GM12878 (cell line): ENCODE measurements around the gene CCDC97. TPM values are rescaled to one million over a fixed set of nuclear protein-coding genes. Genes with fewer than 3 reads are reported as not detected.
A peak's percentile ranks its signal among the peaks of the same experiment; 100 is the strongest.

Experiments used
- ATAC-seq: fragments of 200-7000 bp; cut with Tn5 transposase; 3 replicates; pipeline ENCODE4 v1.9.1; 2020; ENCODE audit warnings: mild to moderate bottlenecking, moderate library complexity
- BruUV-seq: library from RNA; stranded (reverse); fragments of 400-500 nt; replicated peaks from 2 replicates; lab custom pipeline; 2021; lab: Mats Ljungman, UMichigan
- CTCF ChIA-PET: fragments of 300-600 bp; sonication (Branson Sonifier 250); formaldehyde crosslinking; extraction: SDS; loops from one replicate; lab custom pipeline; 2021; ENCODE audit warnings: inconsistent platforms; lab: Yijun Ruan, JAX
- POLR2A ChIA-PET: fragments of 350-600 bp; formaldehyde crosslinking; extraction: SDS; loops from one replicate; lab custom pipeline; 2021; ENCODE audit warnings: inconsistent platforms; lab: Charles Lee
- RAD21 ChIA-PET: fragments of 300-600 bp; sonication (Branson Sonifier 250); formaldehyde crosslinking; loops from one replicate; lab custom pipeline; 2023; ENCODE audit warnings: antibody characterized with exemption; ENCODE audit not compliant: unreplicated experiment; lab: Charles Lee
- SMC1A ChIA-PET: fragments of 300-600 bp; sonication (Branson Sonifier 250); formaldehyde crosslinking; loops from one replicate; lab custom pipeline; 2023; ENCODE audit not compliant: unreplicated experiment, uncharacterized antibody; lab: Charles Lee
- DNase-seq: peaks from one replicate; pipeline ENCODE4 v3.0.0-alpha.2; 2011; ENCODE audit warnings: low read depth, low spot score
- FAIRE-seq: peaks from 3 replicates; lab custom pipeline; 2011; peaks lifted over from hg19 to GRCh38; lab: Jason Lieb, UNC
- H2AFZ ChIP-seq: 2 replicates; pipeline ENCODE4 v1.6.0; 2011; ENCODE audit warnings: low read depth, low read length, control low read depth; ENCODE audit not compliant: control insufficient read depth
- H3K27ac ChIP-seq: 2 replicates; pipeline ENCODE4 v1.5.1; 2011; ENCODE audit warnings: control low read depth; ENCODE audit not compliant: control insufficient read depth, insufficient read depth
- H3K27me3 ChIP-seq, 2 experiments: replicated peaks in 1 of 2; 2 replicates each; pipeline versions ENCODE4 v1.6.0 to v1.6.1; 2011; ENCODE audit warnings: low read length in 1 of 2; ENCODE audit not compliant: control insufficient read depth in 2 of 2, insufficient read depth in 2 of 2
- H3K36me3 ChIP-seq, 2 experiments: 2 replicates each; pipeline ENCODE4 v1.5.1; 2011; ENCODE audit warnings: low read length in 1 of 2; ENCODE audit not compliant: control insufficient read depth in 2 of 2, insufficient read depth in 2 of 2
- H3K4me1 ChIP-seq: 2 replicates; pipeline ENCODE4 v1.6.1; 2011; ENCODE audit warnings: mild to moderate bottlenecking, low read length, moderate library complexity, mixed read lengths; ENCODE audit not compliant: control insufficient read depth, insufficient read depth
- H3K4me2 ChIP-seq: 2 replicates; pipeline ENCODE4 v1.6.0; 2011; ENCODE audit warnings: control low read depth; ENCODE audit not compliant: control insufficient read depth, insufficient read depth
- H3K4me3 ChIP-seq: fragments of 200-600 bp; sonication (generic); 2 replicates; pipeline ENCODE4 v1.5.1; 2016
- H3K79me2 ChIP-seq: 2 replicates; pipeline ENCODE4 v1.6.0; 2011; ENCODE audit warnings: low read length; ENCODE audit not compliant: control insufficient read depth, insufficient read depth
- H3K9ac ChIP-seq: 2 replicates; pipeline ENCODE4 v1.8.0; 2011; ENCODE audit warnings: low read length, control low read depth, mixed read lengths; ENCODE audit not compliant: control insufficient read depth, insufficient read depth
- H3K9me3 ChIP-seq: replicated peaks from 3 replicates; pipeline ENCODE4 v1.5.1; 2011; ENCODE audit warnings: mild to moderate bottlenecking, low read length; ENCODE audit not compliant: control insufficient read depth, insufficient read depth
- H4K20me1 ChIP-seq: 2 replicates; pipeline ENCODE4 v1.6.0; 2011; ENCODE audit not compliant: control insufficient read depth, insufficient read depth
- GATAD2B ChIP-seq: fragments of 450-650 bp; conservative IDR thresholded peaks from 2 replicates; pipeline ENCODE4 v1.6.1; 2017; ENCODE audit warnings: low read depth, mild to moderate bottlenecking, moderate library complexity
- HDAC6 ChIP-seq: fragments of 200-600 bp; sonication (generic); IDR thresholded peaks from one replicate; pipeline ENCODE4 v1.8.0; 2017; ENCODE audit warnings: antibody characterized with exemption; ENCODE audit not compliant: unreplicated experiment
- HDGF ChIP-seq: fragments of 450-650 bp; IDR thresholded peaks from 2 replicates; pipeline ENCODE4 v1.6.1; 2016; ENCODE audit warnings: antibody characterized with exemption
- IKZF2 ChIP-seq, 2 experiments: fragments of 450-650 bp; IDR thresholded peaks; 2 replicates each; pipeline ENCODE4 v1.6.1; 2017; ENCODE audit warnings: mild to moderate bottlenecking in 2 of 2, moderate library complexity in 2 of 2
- NRF1 ChIP-seq: conservative IDR thresholded peaks from 2 replicates; pipeline ENCODE4 v1.6.1; 2011; ENCODE audit warnings: mild to moderate bottlenecking, low read depth, low read length, improper control_type of control experiment
- POLR2A ChIP-seq: IDR thresholded peaks from 2 replicates; pipeline ENCODE4 v1.6.1; 2011; ENCODE audit warnings: low read depth, mild to moderate bottlenecking, low read length
- POLR2AphosphoS2 ChIP-seq: IDR thresholded peaks from 2 replicates; pipeline ENCODE4 v1.6.1; 2011; ENCODE audit warnings: low read depth, mild to moderate bottlenecking, low read length, improper control_type of control experiment, moderate library complexity
- RCOR1 ChIP-seq: conservative IDR thresholded peaks from 2 replicates; pipeline ENCODE4 v1.6.1; 2012; ENCODE audit warnings: low read depth, low read length, improper control_type of control experiment
- RELA ChIP-seq: fragments of 450-650 bp; IDR thresholded peaks from 2 replicates; pipeline ENCODE4 v1.8.0; 2014; ENCODE audit warnings: borderline replicate concordance; ENCODE audit not compliant: partially characterized antibody
- SMARCA5 ChIP-seq: fragments of 450-650 bp; IDR thresholded peaks from 2 replicates; pipeline ENCODE4 v1.6.1; 2017; ENCODE audit warnings: mild to moderate bottlenecking
- SMC3 ChIP-seq: IDR thresholded peaks from 2 replicates; pipeline ENCODE4 v1.6.1; 2011; ENCODE audit warnings: low read length, improper control_type of control experiment, borderline replicate concordance
- WGBS: methylation state at CpG from one replicate; pipeline ENCODE4 v1.1.6; 2016; ENCODE audit warnings: low lambda C conversion rate; ENCODE audit not compliant: insufficient replicate concordance, insufficient coverage; ENCODE audit errors: missing lambda C conversion rate; 5-methylcytosine and 5-hydroxymethylcytosine counted together
- in situ Hi-C: fragments of 300-500 bp; cut with MboI; formaldehyde crosslinking; loops from 9 replicates; pipeline ENCODE4 v1.14.3; 2018; ENCODE audit warnings: mixed read lengths
- intact Hi-C: fragments of 100-400 bp; cut with micrococcal nuclease; formaldehyde crosslinking; loops from one replicate; pipeline ENCODE4 v1.14.2; 2022; ENCODE audit not compliant: unreplicated experiment
- polyA plus RNA-seq, 11 experiments: library from polyadenylated mRNA; depleted of rRNA in 4 of 11; unstranded in 6 of 11; stranded (reverse) in 5 of 11; fragments of >200 nt; fragmentation: Nextera tagmentation in 4 of 11; fragmentation: Illumina TruSeq in 1 of 11; extraction: Ambion mirVana in 4 of 11; extraction: Trizol in 1 of 11; gene quantifications; 1 replicate in 1 of 11; 2 replicates in 10 of 11; pipeline versions ENCODE4 v1.2.1 to v1.2.3, GENCODE V29; 2011 to 2016; ENCODE audit warnings: inconsistent platforms in 2 of 11, missing spikeins in 2 of 11, low read depth in 1 of 11
- total RNA-seq, 4 experiments: library from RNA; depleted of rRNA in 3 of 4; stranded (reverse); fragments of >200 nt in 3 of 4; fragmentation: Illumina TruSeq in 1 of 4; extraction: Trizol in 1 of 4; gene quantifications; 2 replicates each; pipeline versions ENCODE4 v1.2.1 to v1.2.3, GENCODE V29; 2013 to 2021
- TF ChIP-seq, protein P1 (sequence below): fragments of 450-650 bp; IDR thresholded peaks from 2 replicates; pipeline ENCODE4 v1.6.1; 2017; ENCODE audit warnings: mild to moderate bottlenecking, moderate library complexity
- TF ChIP-seq, protein P2 (sequence below): fragments of 450-650 bp; IDR thresholded peaks from 2 replicates; pipeline ENCODE4 v1.6.1; 2016; ENCODE audit warnings: mild to moderate bottlenecking
- TF ChIP-seq, protein P3 (sequence below): fragments of 450-650 bp; conservative IDR thresholded peaks from 2 replicates; pipeline ENCODE4 v1.6.1; 2017; ENCODE audit warnings: mild to moderate bottlenecking, moderate library complexity

CCDC97 gene
- total and polyA plus RNA-seq, 10 of the 15 experiments (the other 5 are each of a cell fraction or from before 2014, with no cell fraction given), result 1.8 to 34.1 (median 18.8) TPM

DNA sequence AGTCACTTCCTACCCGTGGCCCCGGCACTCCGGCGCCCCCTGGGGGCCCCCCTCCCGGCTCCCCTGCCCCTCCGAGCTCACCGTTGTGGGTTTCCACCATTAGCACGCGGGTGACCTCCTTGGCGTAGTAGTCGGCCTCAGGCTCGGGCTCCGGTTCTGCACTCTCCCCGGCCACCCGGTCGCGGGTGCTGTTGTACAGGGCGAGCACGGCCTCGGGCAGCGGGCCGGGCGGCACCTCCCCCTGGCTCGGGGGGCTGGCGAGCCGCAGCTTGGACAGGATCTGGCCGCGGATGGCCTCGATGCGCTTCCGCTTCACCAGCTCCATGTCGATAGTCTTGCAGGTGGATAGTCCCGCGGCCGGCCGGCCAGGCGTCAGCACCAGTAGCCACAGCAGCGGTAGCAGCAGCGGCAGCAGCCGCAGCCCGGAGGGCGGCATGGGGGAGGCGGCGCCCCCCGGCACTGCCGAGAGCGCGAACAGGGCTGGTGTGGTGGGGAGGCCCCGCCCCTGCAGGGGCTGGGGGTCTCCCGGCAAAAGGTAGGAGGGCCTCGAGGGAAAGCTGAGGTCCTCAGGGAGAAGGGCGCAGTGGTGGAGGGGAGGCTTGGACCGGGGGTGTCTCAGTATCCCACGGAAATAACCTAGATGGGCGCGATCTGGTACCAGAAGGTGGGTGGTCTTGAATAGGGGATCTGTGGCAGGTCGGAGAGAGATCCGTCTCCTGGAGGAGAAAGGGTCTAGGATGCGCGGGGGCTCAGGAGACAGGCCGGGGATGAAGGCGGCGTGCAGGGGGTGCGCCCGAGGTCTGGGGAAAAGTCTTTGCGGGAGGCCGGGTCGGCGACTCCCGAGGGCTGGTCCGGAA lies 42.9 kb downstream of the CCDC97 start:
- Histone ChIP-seq H3K27me3 (no peaks in the 10 kb centered on the region), H3K9ac (peak overlapping the region; percentile 87), H3K4me1 (peaks cover 16% of the 10 kb centered on the region), H4K20me1 (0 out of 2 replicates have a peak, but pooled peaks cover 2% of the 10 kb centered on the region), H3K9me3 (no peaks in the 10 kb centered on the region), H3K4me3 (peak overlapping the region; percentile 89), H3K36me3 (peaks cover 3 to 4% of the 10 kb centered on the region in 2 experiments; a peak in 3 of 4 replicates), H3K79me2 (peaks cover 52% of the 10 kb centered on the region), H2AFZ (no peak overlapping the region; the same call in 1 of the 2 replicates), H3K4me2 (peak overlapping the region; percentile 78), H3K27ac (peak overlapping the region; percentile 84)
- intact Hi-C loops, result loop anchor here (1.0 to 5.0 kb wide), 5 partner anchors 41 to 184 kb away; partner anchors contain the start of genes BCKDHA, CCDC97 and EXOSC5
- WGBS, result under 1% methylated on average over 57 of the region's 71 CpGs
- FAIRE-seq (no peak), DNase-seq (no peak), ATAC-seq (peak; percentile 49)
- ChIA-PET SMC1A (interaction anchor here (0.7 to 3.1 kb wide), 8 partner anchors 8 to 89 kb away, joined by 3 to 14 read pairs (median 4); partner anchors contain the start of genes B9D2, CCDC97 and HNRNPUL1), RAD21 (interaction anchor here (0.9 to 3.4 kb wide), 10 partner anchors 12 to 149 kb away, joined by 3 to 41 read pairs (median 6); partner anchors contain the start of genes B9D2 and DMAC2), POLR2A (interaction anchor here (0.7 to 3.2 kb wide), 10 partner anchors 12 to 91 kb away, joined by 3 to 46 read pairs (median 5); partner anchors contain the start of genes B9D2 and DMAC2), CTCF (interaction anchor here (0.9 to 6.4 kb wide), 10 partner anchors 12 to 575 kb away, joined by 3 to 91 read pairs (median 6); partner anchors contain the start of genes B9D2, CCDC97, HNRNPUL1 and RAB4B)
- in situ Hi-C loops, result no loop called here
- no TSS peak for BruUV-seq
- peak; percentile 39; the same call in 1 of the 2 replicates for TF ChIP-seq SMC3
- peak; percentile 43 for TF ChIP-seq HDAC6
- TF ChIP-seq NRF1, result no peak
- peak; percentile 36 for TF ChIP-seq RELA
- peak; percentile 35; the same call in 1 of the 2 replicates for TF ChIP-seq GATAD2B
- peak; percentile 41; the same call in 1 of the 2 replicates for TF ChIP-seq HDGF
- 0 out of 2 replicates have a peak, but pooled peaks have one; percentile 20 for TF ChIP-seq RCOR1
- TF ChIP-seq, protein P1, sequence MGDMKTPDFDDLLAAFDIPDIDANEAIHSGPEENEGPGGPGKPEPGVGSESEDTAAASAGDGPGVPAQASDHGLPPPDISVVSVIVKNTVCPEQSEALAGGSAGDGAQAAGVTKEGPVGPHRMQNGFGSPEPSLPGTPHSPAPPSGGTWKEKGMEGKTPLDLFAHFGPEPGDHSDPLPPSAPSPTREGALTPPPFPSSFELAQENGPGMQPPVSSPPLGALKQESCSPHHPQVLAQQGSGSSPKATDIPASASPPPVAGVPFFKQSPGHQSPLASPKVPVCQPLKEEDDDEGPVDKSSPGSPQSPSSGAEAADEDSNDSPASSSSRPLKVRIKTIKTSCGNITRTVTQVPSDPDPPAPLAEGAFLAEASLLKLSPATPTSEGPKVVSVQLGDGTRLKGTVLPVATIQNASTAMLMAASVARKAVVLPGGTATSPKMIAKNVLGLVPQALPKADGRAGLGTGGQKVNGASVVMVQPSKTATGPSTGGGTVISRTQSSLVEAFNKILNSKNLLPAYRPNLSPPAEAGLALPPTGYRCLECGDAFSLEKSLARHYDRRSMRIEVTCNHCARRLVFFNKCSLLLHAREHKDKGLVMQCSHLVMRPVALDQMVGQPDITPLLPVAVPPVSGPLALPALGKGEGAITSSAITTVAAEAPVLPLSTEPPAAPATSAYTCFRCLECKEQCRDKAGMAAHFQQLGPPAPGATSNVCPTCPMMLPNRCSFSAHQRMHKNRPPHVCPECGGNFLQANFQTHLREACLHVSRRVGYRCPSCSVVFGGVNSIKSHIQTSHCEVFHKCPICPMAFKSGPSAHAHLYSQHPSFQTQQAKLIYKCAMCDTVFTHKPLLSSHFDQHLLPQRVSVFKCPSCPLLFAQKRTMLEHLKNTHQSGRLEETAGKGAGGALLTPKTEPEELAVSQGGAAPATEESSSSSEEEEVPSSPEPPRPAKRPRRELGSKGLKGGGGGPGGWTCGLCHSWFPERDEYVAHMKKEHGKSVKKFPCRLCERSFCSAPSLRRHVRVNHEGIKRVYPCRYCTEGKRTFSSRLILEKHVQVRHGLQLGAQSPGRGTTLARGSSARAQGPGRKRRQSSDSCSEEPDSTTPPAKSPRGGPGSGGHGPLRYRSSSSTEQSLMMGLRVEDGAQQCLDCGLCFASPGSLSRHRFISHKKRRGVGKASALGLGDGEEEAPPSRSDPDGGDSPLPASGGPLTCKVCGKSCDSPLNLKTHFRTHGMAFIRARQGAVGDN, result peak; percentile 65; the same call in 1 of the 2 replicates
- TF ChIP-seq SMARCA5, result peak; percentile 70
- TF ChIP-seq IKZF2 (IDR thresholded peaks at IDR 0.05), result peak in 1 of 2 experiments; percentile 12; a peak in 1 of 4 replicates
- TF ChIP-seq, protein P2, sequence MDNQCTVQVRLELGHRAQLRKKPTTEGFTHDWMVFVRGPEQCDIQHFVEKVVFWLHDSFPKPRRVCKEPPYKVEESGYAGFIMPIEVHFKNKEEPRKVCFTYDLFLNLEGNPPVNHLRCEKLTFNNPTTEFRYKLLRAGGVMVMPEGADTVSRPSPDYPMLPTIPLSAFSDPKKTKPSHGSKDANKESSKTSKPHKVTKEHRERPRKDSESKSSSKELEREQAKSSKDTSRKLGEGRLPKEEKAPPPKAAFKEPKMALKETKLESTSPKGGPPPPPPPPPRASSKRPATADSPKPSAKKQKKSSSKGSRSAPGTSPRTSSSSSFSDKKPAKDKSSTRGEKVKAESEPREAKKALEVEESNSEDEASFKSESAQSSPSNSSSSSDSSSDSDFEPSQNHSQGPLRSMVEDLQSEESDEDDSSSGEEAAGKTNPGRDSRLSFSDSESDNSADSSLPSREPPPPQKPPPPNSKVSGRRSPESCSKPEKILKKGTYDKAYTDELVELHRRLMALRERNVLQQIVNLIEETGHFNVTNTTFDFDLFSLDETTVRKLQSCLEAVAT, result peak; percentile 65; the same call in 1 of the 2 replicates
- TF ChIP-seq, protein P3, sequence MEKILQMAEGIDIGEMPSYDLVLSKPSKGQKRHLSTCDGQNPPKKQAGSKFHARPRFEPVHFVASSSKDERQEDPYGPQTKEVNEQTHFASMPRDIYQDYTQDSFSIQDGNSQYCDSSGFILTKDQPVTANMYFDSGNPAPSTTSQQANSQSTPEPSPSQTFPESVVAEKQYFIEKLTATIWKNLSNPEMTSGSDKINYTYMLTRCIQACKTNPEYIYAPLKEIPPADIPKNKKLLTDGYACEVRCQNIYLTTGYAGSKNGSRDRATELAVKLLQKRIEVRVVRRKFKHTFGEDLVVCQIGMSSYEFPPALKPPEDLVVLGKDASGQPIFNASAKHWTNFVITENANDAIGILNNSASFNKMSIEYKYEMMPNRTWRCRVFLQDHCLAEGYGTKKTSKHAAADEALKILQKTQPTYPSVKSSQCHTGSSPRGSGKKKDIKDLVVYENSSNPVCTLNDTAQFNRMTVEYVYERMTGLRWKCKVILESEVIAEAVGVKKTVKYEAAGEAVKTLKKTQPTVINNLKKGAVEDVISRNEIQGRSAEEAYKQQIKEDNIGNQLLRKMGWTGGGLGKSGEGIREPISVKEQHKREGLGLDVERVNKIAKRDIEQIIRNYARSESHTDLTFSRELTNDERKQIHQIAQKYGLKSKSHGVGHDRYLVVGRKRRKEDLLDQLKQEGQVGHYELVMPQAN, result 0 out of 2 replicates have a peak, but pooled peaks have one; percentile 53
- no peak; the same call in 1 of the 2 replicates for TF ChIP-seq POLR2AphosphoS2
- TF ChIP-seq POLR2A, result peak; percentile 69
